Measurements from ENCODE around the gene SIN3A.

DNA sequence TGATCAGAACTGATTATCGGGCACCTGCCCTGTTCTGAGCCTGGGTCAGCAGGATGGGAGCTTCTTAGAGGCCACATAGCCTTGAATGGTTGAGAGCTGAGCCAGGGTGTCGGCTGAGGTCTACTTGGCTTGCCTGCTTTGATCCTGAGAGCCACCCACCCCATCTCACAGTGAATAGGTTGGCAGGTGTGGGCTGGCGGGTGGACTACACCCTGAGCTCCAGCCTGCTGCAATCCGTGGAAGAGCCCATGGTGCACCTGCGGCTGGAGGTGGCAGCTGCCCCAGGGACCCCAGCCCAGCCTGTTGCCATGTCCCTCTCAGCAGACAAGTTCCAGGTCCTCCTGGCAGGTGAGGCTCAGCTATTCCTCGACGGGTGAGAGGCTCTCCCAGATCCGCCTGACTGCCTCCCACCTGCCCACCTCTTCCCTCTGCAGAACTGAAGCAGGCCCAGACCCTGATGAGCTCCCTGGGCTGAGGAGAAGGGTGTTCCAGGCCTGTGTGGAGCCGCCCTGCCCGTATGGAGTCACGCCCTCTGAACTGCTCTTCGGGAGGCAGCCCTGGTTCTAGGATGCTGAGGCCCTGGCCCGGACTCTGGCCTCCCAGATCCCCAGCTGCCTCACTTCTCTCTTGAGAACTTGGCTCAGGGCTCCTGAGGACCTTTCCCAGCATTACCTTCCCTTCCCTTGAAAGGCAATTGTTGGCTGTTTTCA lies 111.8 kb downstream of the SIN3A start:
- TF ChIP-seq, protein P1, sequence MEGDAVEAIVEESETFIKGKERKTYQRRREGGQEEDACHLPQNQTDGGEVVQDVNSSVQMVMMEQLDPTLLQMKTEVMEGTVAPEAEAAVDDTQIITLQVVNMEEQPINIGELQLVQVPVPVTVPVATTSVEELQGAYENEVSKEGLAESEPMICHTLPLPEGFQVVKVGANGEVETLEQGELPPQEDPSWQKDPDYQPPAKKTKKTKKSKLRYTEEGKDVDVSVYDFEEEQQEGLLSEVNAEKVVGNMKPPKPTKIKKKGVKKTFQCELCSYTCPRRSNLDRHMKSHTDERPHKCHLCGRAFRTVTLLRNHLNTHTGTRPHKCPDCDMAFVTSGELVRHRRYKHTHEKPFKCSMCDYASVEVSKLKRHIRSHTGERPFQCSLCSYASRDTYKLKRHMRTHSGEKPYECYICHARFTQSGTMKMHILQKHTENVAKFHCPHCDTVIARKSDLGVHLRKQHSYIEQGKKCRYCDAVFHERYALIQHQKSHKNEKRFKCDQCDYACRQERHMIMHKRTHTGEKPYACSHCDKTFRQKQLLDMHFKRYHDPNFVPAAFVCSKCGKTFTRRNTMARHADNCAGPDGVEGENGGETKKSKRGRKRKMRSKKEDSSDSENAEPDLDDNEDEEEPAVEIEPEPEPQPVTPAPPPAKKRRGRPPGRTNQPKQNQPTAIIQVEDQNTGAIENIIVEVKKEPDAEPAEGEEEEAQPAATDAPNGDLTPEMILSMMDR (IDR thresholded peaks at IDR 0.05) = no peak
- no peak for TF ChIP-seq EZH2 (IDR thresholded peaks at IDR 0.05; ENCODE audit: borderline replicate concordance, insufficient read depth, low read depth, low read length, poor library complexity, severe bottlenecking)
